ENCODE data around the gene VWA3B. TPM values are rescaled to one million over a fixed set of nuclear protein-coding genes. Genes with fewer than 3 reads are reported as not detected.

The VWA3B gene
- total and polyA plus RNA-seq, 2 of the 4 experiments (the other 2 are of a cell fraction), result not detected

DNA sequence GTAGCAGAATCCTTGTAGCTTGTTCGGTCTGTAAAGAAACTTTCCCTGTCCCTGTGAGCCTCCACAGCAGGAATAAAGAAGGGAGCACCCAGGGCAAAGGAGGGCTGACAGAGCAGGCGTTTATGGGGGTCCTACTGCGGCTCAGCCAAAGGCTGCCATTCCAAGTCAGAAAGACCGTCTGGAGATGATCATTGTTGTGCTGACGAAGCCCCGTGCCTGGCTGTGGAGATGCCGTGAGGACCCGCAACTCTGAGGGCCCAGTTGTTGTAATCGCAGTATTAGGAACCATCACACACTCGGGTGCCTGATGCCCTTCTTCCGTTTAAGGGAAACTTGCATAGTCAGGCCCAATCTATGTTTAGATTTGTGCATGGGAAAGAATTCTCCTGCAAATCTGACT, 16.9 kb upstream of the VWA3B start:
- Histone ChIP-seq H3K4ac (ENCODE audit: low read depth, low read length) (no peak overlapping the region), H4K5ac (ENCODE audit: low read depth, low read length) (no peak overlapping the region), H3K4me2 (ENCODE audit: low read depth, low read length) (no peak overlapping the region), H2AK9ac (replicated peaks; ENCODE audit: low read depth, low read length, poor library complexity) (no peak overlapping the region), H3K4me3 (ENCODE audit: insufficient read depth, low read depth, low read length) (no peak overlapping the region), H4K8ac (ENCODE audit: low read depth in 2 of 2, low read length in 2 of 2) (no peak overlapping the region), H3K27ac (ENCODE audit: insufficient read depth, low read length) (no peak overlapping the region), H2BK120ac (ENCODE audit: low read depth, low read length) (no peak overlapping the region), H3K27me3 (ENCODE audit: control insufficient read depth, insufficient read depth, low read length) (peaks cover 5% of the 10 kb centered on the region), H2BK20ac (ENCODE audit: low read depth, low read length) (no peak overlapping the region), H3K14ac (replicated peaks; ENCODE audit: low read depth, low read length) (no peak overlapping the region), H3K4me1 (ENCODE audit: control insufficient read depth, insufficient read depth, low read length) (no peaks in the 10 kb centered on the region), H4K20me1 (ENCODE audit: insufficient read depth, low read length) (no peaks in the 10 kb centered on the region), H3K79me1 (ENCODE audit: low read depth in 1 of 2, low read length in 2 of 2) (no peaks in the 10 kb centered on the region), H3K9me3 (ENCODE audit: control insufficient read depth, insufficient read depth, low read length) (no peaks in the 10 kb centered on the region), H3K23ac (ENCODE audit: low read depth, low read length) (no peak overlapping the region), H2BK15ac (ENCODE audit: low read depth, low read length) (no peak overlapping the region), H3K9me1 (ENCODE audit: insufficient read depth, low read length) (no peaks in the 10 kb centered on the region), H4K91ac (ENCODE audit: insufficient read depth, low read depth, low read length) (no peak overlapping the region), H2AK5ac (ENCODE audit: low read depth, low read length) (no peak overlapping the region), H2AFZ (replicated peaks; ENCODE audit: low read length, poor library complexity) (no peak overlapping the region), H3K9ac (ENCODE audit: low read depth, low read length) (no peak overlapping the region), H2BK5ac (ENCODE audit: low read depth, low read length, poor library complexity, severe bottlenecking) (no peak overlapping the region), H3K18ac (ENCODE audit: low read depth, low read length) (no peak overlapping the region), H3K36me3 (ENCODE audit: control insufficient read depth, insufficient read depth, low read length) (no peaks in the 10 kb centered on the region), H3K56ac (ENCODE audit: extremely low read depth, insufficient read depth, low read length) (no peak overlapping the region)
- ChIA-PET CTCF (no interaction called here), POLR2A (ENCODE audit: unreplicated experiment) (no interaction called here)
- TF ChIP-seq NFE2L2 (IDR thresholded peaks at IDR 0.05; ENCODE audit: low read depth, low read length) (no peak), MXI1 (IDR thresholded peaks at IDR 0.05; ENCODE audit: borderline replicate concordance, low read depth, low read length) (no peak), RCOR1 (IDR thresholded peaks at IDR 0.05; ENCODE audit: insufficient replicate concordance, low read length) (no peak)
- TF ChIP-seq, protein P1, sequence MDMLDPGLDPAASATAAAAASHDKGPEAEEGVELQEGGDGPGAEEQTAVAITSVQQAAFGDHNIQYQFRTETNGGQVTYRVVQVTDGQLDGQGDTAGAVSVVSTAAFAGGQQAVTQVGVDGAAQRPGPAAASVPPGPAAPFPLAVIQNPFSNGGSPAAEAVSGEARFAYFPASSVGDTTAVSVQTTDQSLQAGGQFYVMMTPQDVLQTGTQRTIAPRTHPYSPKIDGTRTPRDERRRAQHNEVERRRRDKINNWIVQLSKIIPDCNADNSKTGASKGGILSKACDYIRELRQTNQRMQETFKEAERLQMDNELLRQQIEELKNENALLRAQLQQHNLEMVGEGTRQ (IDR thresholded peaks at IDR 0.05; ENCODE audit: low read depth, low read length), result no peak
- DNase-seq (no peak), ATAC-seq (ENCODE audit: low read depth) (no peak)
- no TSS peak for BruUV-seq (replicated peaks)
- dilution Hi-C loops (cut with HindIII; ENCODE audit: low sequenced_read_pairs, unreplicated experiment), result no loop called here
- in situ Hi-C loops (cut with MboI; ENCODE audit: low sequenced_read_pairs), result no loop called here
- WGBS, 2 experiments (ENCODE audit: extremely low coverage in 2 of 2, insufficient read length in 1 of 2), result 41% methylated on average over 5 of the region's 11 CpGs; no CpG with 5 or more reads in 1 of the 2 experiments
- intact Hi-C loops (cut with micrococcal nuclease), result no loop called here

Measured in IMR-90 (cell line).